Activated CD8-positive, alpha-beta memory T cell treated with anti-CD3 and anti-CD28 coated beads for 48 hours (primary cell): ENCODE measurements around the gene NXPH3.

Experiments used
- DNase-seq, 3 experiments: peaks; one replicate each; pipeline ENCODE4 v3.0.0-alpha.2; 2020; ENCODE audit warnings: low read depth in 2 of 3, low spot score in 2 of 3

NXPH3 gene

DNA sequence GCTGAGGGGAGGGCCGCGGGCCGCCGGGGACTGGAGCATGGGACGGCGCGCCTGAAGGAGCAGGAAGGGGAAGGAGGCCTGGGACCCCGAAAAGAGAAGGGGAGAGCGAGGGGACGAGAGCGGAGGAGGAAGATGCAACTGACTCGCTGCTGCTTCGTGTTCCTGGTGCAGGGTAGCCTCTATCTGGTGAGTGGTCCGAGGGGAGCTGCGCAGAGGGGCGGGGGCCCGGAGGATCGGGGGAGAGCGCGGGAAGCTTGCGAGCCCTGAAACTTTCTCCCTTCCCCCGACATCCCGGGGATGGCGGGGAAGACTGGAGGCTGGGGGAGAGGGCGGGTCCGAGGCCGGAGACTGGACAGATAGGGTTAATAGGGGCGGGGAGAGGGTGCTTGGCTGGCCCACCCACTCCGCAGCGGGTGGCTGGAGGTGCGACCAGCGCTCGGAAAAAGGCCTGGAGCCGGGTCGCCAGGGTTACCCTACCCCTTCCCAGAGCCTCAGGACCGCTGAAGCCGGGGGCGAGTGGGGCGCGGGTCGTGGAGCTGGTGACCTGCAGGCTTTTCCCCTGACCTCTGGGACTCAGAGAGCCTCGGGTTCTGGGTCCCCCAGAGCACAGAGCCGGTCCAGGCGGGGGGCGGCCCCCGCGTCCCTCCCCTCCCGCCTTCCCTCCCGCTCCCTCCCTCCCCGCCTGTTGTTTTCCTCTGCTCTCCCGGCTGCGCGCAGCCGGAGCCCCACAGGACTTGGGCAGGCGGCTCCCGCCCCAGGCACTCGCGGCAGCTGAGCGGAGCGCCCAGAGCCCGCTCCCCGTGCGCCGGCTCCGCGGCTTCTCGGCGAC lies 631 bp downstream of the NXPH3 start:
- no peak for DNase-seq

DNA sequence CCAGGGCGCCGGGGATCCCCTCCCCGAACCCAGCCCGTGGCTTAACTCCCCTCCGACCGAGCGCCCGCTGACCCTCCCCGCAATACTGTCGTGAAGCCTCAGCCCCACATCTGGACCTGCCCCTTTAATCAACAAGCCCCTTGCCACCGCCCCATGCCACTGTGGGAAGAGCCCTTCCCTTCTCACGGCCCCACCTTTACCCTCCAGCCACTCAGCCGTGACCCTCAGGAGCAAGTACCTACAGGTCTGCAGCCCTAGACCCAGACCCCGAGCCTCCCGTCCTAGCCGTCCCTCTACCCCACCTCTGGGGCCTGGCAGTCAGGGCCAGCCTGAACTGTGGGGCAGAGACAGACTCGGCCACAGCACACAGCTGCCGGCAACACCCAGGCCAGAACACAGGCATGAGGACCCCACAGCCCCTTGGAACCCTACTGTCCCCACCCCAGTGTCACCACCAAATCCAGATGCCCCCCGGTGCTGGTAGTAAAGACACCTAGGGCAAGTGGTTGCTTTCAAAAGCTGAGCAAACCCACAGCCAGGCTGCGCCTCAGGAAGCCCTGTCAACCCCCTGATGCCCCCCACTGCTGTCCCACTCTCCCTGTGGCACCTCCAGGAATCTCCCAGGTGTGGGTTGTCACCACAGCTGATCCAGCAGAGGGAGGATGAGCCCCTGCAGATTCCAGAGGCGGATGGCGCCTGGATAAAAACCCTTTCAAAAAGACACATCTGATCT lies 1.4 kb downstream of the NXPH3 start:
- DNase-seq, result no peak

DNA sequence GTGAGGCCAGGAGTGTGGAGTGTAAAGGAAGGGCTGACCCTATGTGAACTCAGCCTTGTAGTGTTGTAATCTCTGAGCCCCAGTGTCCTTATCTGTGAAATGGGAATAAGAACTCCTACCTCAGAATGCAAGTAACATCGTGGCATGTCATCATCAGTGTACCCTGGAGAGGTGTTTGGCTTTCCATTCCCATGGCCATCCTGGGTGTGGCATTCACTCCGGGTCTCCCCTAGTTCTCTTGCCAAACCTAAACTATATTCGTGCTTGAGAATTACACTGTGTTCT lies 1.9 kb downstream of the NXPH3 start:
- no peak for DNase-seq

DNA sequence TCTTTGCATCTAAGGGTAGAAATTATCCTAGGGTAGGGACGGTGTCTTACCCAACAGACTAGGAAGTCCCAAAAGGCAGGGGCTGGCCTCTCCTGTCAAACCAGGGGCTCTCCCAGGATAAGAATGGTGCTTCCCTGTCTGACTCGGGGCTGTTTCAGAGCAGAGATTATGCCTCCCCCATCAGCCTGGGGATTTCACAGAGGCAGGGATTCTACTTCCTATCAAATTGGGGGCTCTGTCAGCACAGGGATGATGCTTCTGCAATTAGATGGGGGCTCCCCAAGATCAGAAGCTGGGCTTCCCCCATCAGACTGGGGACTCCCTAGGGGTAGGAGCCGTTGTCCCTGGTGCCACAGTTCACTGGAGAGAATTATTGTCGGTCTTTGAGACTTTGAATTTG lies 2.3 kb downstream of the NXPH3 start:
- DNase-seq, result no peak

DNA sequence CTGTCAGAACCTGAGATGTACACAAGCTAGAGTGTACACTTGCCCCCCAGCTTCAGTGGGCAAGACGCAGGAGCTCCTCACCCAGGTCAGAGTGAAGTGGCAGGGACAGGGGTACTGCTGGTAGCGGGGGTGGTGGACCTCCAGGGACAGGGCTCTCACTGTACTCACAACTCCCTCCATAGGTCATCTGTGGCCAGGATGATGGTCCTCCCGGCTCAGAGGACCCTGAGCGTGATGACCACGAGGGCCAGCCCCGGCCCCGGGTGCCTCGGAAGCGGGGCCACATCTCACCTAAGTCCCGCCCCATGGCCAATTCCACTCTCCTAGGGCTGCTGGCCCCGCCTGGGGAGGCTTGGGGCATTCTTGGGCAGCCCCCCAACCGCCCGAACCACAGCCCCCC lies 2.7 kb downstream of the NXPH3 start:
- DNase-seq, result no peak

DNA sequence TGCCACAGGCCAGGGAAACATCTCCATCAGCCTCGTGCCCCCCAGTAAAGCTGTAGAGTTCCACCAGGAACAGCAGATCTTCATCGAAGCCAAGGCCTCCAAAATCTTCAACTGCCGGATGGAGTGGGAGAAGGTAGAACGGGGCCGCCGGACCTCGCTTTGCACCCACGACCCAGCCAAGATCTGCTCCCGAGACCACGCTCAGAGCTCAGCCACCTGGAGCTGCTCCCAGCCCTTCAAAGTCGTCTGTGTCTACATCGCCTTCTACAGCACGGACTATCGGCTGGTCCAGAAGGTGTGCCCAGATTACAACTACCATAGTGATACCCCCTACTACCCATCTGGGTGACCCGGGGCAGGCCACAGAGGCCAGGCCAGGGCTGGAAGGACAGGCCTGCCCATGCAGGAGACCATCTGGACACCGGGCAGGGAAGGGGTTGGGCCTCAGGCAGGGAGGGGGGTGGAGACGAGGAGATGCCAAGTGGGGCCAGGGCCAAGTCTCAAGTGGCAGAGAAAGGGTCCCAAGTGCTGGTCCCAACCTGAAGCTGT lies 3.4 kb downstream of the NXPH3 start:
- no peak for DNase-seq

DNA sequence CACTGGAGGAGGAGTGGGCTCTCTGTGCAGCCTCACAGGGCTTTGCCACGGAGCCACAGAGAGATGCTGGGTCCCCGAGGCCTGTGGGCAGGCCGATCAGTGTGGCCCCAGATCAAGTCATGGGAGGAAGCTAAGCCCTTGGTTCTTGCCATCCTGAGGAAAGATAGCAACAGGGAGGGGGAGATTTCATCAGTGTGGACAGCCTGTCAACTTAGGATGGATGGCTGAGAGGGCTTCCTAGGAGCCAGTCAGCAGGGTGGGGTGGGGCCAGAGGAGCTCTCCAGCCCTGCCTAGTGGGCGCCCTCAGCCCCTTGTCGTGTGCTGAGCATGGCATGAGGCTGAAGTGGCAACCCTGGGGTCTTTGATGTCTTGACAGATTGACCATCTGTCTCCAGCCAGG lies 3.9 kb downstream of the NXPH3 start:
- DNase-seq, result no peak

DNA sequence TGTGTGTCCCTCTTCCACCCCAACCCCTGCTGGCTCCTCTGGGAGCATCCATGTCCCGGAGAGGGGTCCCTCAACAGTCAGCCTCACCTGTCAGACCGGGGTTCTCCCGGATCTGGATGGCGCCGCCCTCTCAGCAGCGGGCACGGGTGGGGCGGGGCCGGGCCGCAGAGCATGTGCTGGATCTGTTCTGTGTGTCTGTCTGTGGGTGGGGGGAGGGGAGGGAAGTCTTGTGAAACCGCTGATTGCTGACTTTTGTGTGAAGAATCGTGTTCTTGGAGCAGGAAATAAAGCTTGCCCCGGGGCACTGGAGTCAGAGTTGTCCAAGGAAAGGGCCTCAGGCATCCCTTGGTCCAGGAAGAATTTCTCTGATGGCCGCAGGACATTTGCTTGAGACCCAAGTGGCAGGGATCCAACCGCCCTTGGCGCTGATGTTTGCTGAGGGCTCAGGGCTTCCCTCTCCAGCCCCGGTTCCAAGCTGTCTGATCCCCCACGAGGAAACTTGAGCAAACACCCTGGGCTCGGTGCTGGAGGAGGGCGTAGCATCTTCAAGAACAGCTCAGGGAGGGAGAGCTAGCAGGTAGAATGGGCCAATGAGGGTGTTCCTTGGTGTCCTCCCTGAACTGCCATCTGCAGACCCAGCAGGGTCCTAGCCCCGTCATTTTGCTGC lies 4.5 kb downstream of the NXPH3 start:
- no peak for DNase-seq

DNA sequence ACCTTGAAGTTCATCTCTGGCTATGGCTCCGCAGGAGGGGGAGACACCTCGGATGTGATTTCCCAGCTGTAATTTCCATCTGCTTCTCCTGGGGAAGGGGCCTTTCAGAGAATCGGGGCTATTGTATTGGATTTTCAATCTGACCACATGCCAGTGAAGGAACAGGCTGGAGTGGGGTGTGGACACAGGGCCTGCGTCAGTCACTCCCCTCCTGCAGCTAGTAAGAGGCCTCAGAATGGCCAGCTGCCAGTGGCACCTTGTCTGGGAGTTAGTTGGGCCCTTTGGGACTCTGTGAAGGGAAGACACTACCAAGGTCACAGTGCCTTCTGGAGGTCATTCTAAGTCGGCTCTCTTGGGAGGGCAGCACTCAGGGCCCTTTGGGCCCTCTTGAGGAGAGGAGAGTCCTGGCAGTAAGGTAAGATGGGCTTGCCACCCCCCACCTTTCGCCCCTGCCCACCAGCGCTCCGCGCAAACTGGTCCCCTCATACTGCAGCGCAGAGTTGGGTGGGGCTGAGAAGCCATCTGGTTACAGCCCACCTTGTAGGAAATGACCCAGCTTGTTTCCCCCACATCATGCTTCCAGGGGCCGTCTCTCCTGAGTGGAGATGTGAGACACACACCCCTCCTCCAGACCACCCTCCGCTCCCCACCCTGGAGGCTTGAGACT lies 5.4 kb downstream of the NXPH3 start:
- DNase-seq, result no peak

DNA sequence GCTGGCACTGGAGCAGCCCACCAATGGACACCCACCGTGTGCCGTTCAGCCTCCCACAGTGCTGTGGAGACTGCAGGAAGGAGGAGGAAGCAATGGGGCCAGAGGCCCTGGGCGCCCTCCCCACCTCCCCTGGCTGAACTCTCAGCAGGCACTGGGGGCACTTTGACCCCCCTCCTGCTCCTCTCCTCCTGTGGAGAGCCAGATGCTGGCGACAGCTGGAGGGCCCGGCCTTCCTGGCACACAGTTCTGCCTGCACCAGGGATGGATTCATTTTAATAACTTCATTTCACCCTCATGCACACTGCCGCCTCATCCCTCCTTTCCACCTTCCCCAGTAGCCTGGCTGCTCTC lies 6.0 kb downstream of the NXPH3 start:
- DNase-seq, result no peak

DNA sequence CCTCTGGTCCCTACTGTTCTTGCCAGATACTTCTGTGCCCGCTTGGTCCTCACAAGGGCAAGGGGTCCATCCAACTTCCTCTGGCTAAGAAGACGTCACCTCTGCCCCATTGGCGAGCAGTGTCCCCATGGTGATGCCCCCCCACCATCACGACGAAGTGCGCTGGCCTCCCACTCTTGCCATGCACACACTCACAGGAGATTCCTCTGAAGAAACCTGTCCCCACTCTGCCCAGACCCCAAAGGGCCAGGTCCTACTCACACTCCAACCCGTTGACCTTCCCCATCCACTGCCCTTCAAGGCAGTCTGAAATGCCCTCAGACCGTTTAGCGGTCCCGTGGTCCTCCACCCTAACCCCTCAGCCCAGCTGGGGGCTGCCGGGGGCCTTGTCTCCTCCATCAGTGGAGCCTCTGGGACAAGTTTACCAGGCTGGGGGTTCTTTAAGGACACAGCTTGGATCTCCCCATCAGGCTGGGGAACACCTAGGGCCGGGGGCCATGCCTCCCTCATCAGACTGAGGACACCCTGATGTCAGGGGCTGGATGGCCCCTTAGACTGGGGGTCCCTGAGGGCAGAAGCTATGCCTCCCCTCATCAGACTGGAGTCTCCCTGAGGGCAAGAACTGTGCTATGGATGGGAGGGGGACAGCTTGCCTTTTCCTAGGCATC lies 6.5 kb downstream of the NXPH3 start:
- no peak for DNase-seq

DNA sequence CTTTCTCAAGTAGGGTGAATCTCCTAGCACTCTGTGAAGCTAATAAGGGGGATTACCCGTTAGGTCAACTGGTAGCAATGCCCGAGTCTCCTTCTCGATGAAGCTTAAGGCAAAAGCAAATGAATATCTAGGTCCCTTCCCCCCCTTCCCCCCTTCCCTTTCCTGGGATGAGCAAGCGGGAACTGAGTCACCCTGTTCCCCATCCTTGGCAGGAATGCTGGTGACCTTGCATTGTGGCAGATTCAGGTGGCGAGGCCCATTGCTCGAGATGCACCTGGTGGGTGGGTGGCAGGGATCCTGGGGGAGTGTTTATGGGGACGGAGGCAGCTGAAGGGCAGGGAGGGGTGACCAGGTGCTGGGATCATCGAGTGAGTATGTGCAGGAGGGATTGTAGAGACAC lies 7.1 kb downstream of the NXPH3 start:
- DNase-seq, result no peak

DNA sequence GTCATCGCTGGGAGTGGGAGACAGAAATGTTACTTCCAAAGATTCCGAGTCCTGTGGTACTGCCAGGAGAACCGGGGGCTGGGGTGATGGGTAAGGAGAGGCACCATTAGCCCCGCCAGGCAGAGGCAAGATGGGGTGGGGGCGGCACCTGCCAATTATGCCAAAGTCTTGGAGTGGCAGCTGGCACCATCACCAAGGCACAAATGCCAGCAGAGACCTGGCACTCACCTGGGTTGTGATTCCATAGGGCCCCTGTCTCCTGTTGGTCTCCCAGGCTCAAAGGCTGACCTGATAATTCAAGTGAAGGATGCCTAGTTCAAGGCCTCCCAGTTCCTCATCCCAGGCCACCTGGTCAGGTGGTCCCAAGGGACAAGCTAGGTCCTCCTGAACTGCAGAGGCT lies 7.6 kb downstream of the NXPH3 start:
- no peak for DNase-seq

DNA sequence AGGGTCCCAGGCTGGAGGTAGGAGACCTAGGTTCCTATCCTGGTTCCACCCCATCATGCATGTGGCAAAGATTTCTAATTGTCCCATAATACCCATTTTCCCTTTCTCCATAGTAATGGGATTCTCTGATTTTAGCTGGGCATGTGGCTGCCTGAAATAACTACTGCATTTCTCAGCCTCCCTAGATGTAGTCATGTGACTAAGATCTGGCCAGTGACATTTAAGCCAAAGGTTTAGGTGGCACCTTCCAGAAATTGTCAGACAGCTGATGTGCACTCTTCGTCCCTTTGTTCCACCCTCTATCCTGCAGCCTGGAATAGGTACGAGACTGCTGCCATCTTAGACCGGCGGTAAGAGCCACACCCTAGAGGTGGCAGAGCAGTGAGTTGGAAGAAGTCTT lies 8.2 kb downstream of the NXPH3 start:
- no peak for DNase-seq

DNA sequence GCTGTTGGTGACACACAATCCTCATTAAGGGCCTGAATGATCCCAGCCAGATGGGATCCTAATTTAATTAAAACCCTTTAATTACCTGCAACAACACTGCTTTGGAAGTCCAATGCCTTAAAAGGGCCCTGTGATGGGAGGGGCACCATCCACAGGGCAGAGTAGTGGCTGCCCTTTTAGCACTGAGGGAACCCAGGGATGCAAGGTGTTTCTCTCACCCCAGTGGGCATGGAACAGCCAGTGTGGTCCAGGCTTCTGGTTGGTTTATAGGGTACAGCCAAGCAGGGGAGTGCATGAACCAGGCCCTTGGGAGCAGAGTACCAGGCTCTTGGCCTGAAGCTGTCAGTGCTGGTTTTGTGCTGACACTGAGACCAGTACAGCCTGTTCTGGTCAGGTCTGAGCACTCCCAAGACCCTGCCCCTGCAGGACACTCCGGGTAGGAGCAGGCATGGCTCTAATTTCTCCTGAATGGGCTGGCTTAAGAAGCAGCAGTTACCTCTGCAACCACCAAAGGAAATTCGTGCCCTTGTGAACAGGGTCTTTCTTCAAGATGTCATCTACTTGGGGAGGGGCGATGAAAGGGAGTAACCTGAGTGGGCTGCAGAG lies 9.9 kb downstream of the NXPH3 start:
- no peak for DNase-seq

DNA sequence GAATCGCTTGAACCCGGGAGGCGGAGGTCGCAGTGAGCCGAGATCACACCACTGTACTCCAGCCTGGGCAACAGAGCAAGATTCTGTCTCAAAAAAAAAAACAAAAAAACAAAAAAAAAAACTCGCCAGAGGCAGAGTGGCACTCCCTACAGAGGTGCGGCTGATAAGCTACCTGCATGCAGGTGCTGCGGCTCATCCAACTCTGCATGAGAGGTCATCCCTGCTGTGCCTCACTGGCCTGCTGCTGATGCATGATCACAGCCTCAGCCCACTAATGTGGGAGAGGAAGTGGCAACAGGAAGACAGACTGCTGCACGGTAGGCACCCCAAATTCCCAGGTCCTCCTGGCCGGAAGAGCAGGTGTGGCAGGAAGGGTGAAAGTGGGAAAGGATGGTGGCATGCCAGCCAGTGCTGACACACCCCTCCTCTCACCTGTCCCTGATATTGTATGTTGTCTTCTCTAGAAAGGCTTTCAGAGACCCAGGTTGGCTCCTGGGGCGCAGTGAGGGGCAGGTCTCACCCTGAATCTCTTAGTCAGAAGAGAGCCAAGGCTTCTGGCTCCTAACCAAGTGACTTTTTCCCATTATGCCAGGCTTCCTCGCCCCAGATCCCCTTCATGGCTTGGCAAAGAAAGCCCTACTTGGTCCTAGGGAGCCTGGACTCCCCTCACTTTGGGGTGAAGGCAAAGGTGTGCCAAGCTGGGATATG lies 11.8 kb downstream of the NXPH3 start:
- DNase-seq, result no peak

DNA sequence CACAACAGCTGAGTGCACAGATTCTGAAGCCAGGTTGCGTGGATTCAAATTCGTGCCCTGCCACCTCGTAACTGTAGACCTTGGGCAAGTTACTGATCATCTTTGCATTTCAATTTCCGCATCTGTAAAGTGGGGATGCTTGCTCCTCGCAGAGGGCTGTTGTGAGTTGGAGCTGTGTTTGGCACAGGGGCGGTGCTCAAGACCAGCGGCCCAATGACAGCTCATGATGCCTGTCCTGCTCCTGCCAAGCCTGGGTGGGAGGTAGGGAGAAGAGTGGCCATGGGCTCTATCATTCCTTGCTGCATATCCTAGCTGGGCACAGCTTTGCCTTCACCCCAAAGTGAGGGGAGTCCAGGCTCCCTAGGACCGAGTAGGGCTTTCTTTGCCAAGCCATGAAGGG lies 12.6 kb downstream of the NXPH3 start:
- DNase-seq, result no peak

DNA sequence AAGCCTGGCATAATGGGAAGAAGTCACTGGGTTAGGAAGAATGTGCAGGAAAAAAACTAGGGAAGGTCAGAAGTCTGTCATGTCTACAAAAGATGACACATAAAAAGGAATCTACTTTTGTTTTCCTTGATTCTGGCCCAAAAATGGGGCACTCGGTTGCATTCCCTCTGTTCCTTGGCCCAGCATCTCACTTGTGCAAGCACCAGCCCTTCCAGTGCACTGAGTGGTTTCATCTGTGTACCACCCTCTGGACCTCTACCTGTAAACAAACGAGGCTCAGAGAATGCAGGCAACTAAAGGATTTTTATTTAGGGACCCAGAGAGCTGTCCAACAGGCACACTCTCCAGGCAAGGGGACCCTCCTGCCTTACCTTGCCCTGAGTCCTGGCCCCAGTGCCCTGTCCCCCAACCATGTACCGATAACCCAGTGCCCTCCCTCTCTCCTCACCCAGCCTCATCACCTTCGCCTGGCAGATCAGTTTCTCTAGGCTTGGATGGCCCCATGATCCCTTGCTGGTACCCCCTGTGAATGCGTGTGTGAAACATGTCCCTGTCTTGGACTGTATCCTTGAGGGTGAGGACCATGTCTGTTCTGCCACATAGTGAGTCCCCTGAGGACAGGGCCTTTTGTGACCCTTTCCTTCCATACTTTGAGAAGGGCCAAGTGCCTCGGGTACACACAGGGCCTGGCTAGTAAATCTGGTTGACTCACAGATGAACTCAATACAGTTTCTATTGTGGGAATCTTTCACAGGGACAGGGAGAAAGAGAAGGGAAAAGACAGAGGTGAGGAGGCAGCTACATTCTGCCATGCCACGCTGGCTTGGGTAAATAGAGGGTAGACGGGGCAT lies 13.3 kb downstream of the NXPH3 start:
- DNase-seq, result no peak

DNA sequence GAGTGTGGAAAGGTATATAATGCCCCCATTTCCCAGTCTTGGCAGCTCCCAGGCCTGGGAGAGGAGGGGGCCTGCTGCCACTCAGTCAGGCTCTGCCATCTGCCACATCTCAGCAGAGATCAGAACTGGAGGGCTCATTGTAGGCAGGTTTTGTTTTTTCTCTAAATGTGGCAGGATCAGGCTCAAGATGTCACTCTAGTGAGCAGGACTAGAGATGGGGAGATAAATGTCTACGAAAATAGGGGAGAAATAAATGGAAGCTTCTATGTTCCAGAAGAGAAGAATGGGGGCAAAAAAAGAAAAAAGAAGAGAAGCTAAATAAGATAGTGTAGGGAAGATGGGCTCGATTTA lies 13.9 kb downstream of the NXPH3 start:
- DNase-seq, result no peak
